HG03064 (cell line): ENCODE measurements around the gene DPP10.

Source experiments
- ATAC-seq: cut with Tn5 transposase; IDR thresholded peaks from one replicate; pipeline ENCODE4 v1.9.1; 2021; ENCODE audit warnings: low read depth; ENCODE audit not compliant: unreplicated experiment

DPP10 gene

DNA sequence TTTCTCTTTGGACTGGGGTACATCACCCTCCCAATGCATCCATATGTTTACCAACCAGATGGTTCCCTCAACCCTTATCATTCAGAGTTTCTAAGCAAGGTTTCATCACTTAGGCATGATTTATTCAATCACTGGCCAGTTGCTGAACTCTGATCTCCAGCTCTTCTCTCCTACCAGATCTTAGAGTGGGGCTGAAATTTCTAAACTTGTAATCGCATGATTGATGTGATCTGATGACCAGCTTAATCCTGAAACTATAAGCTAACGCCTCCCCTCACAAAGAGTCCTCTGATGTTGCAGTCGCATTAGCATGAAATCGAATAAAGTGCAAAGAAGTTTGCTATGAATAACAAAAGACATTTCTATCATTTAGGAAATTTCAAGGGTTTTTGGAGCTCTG, 1082.0 kb downstream of the DPP10 start:
- ATAC-seq: no peak

- no peak for ATAC-seq
Observed at GRCh38 chr2:115529627-115530026, 1087.2 kb downstream of the DPP10 start.

- ATAC-seq: no peak
Observed at GRCh38 chr2:115533081-115533480, 1090.6 kb downstream of the DPP10 start.

DNA sequence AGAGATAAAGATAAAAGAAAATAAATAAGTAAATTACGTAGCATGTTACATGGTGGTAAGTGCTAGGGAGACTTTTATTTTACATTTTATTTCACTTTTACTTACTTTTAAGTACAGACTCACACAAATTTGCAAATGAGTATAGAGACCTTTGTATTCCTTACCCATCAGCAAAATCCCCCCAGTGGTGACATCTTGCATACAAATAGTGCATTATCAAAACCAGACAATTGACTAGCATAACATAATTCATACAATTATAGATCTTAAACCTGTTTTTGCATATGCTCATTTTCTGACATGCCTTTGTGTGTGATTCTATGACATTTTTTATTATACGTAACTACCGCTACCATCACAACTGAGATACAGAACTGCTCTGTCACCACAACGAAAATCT, 1099.4 kb downstream of the DPP10 start:
- ATAC-seq: no peak

- ATAC-seq: no peak
Observed at GRCh38 chr2:115542331-115542730, 1099.9 kb downstream of the DPP10 start.

DNA sequence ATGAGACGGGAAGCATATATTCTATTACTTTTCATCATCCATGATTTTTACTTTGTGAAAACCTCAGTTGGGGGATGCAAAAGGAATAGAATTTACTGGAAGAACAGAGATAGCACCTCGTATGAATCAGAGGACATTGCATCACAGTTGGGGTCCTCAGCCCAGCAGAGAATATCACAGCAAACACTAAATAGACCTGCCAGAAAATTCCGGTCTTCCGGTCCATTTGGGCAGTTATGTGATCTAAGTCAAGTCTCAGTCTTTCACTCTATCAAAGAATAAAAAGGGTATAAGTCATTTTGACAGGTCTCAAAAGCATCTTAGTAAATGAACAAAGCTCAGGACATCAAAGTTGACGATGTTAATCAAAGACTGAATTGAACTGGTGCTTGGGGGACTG, 1100.6 kb downstream of the DPP10 start:
- ATAC-seq: no peak

DNA sequence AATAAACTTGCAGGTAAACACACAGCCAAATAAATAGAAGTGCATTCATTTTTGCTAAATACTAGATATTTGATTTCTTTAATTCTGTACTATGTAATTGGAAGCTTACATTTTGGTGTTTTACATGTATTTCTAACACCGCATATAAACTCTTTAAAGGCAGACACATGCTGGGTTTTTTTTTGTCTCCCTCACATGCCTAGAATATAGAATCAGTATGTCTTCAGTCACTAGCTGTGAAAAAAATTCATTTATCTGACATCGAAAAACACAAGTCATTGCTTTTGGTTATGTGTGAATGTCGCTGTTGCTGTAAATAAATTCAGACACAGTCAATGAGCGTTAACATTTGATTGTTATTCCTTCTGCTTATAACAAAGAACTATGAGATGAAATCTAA, 1101.0 kb downstream of the DPP10 start:
- ATAC-seq: no peak

GRCh38 chr2:115549611-115550130, 1107.2 kb downstream of the DPP10 start:
- ATAC-seq: no peak

DNA sequence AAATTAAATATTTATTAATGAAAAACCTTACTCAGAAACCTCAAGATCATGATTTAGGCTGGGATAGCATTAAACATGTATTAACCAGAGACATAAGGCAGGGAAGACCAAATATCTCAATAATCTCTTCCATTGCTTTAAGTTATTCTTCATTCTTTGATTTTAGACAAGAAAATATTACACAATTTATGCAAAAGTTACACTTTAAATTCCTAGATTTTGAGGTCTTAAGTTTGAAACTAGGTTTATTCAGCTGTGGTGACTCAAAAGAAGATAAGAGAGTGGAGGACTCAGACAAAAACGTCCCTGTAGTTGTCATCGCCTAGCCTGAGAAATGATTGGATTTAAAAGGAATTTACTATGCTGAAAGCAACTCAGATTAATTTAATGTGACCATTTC, 1110.3 kb downstream of the DPP10 start:
- no peak for ATAC-seq

DNA sequence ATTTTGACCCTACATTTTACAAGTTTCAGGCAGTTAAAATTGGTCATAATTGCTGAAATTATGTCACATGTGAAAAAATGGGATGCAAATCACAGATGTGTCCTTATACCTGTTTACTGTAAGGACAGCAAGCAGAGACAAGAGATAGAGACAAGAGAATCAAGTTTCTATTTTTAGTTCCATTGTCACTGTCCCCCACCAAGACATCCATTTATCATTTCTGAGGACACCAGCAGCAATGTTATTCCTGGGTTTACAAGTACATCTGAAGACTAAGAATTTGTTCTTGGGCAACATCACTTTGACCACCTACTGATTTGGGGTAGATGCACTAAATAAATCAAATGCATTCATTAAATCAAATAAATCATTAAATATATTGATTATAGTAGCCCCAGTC, 1111.7 kb downstream of the DPP10 start:
- ATAC-seq: no peak

DNA sequence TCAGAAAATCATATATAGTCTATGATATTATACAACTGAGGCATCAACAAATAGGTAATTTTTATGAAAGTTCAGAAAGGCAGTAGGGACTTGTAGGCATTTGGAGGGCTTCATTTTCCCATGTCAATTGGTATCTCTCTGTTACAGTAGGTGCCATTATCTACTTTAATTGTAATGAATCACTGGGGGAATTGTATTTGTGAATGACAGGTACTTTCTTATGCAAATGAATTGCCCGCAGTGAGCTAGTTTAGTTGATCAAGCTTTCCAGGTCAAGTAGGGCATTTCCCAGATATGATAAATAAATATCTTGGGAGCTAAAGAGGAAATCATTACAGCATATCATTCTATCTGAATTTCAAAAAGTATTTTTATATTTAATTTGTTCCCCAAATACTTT, 1116.3 kb downstream of the DPP10 start:
- ATAC-seq: no peak

GRCh38 chr2:115560666-115561065, 1118.2 kb downstream of the DPP10 start:
- no peak for ATAC-seq

DNA sequence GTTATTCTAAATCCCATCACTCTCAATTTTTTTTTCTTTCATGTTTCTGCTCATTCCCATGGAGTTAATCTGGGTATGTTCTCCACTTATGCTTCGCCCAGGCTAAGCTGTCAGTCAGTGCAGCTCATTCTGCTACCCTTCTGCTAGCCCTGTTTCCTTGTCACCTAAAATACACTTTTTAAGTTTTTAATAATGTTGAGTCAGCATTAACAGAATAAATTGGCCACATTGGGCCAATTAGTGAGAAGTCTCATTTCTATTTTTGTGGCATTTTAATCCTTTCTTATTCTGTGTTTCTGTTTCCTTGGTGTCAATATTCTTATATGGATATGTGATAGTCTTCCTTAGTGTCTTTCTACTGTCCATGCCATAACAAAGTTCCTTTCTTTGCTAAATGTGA, 1126.2 kb downstream of the DPP10 start:
- ATAC-seq: no peak

DNA sequence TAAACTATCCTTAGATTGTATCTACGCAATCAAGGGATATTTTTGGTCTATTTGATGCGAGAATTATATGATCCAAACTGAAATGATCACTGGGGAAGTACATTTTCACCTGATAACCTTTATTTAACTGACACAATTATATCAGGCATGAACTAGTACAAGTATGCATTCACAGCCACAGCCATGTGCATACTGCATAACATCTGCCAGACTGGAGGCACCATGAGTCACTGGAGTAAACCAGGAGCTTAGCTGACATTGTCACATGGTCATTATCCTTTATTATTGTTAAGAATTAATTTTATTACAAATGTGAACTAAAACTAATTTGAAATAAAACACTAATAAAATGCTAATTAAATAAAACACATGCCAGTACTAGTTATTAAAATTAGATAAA, 1127.1 kb downstream of the DPP10 start:
- no peak for ATAC-seq

- no peak for ATAC-seq
Observed at GRCh38 chr2:115572746-115573145, 1130.3 kb downstream of the DPP10 start.

DNA sequence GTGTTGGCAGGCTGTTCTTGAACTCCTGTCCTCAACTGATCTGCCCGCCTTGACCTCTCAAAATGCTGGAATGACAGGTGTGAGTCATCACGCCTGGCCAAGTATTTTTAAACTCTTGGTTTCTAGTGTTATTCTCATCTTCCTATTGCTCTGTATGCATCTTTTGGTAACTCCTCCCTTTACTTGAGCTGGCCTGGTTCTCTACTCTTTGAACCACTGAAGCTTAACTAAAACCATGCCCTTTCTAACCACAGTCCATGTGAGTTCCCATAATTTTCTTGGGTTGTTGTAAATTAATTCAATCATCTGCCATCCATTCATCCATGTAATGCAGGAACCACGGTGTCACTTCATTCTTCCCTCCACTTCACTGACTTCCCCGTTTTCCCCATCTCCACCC, 1131.3 kb downstream of the DPP10 start:
- no peak for ATAC-seq

DNA sequence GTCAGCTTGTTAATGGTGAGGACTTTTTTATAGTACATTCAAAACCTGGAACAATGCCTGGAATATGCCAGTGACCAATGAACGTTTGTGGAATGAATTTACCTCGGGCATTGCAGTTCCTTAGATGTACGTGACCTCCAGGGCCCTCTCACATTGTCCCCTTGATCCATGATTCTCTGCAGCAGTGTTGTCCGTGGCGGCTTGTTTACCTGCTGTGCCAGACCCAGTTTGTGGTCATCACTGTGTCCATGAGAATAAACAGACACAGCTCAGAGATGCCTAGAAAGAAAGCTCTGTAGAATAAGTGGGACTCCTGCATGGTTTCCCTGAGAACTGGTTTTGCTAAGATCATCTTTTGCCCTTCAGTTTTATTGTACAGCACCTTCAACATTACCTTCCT, 1132.2 kb downstream of the DPP10 start:
- ATAC-seq: no peak

- no peak for ATAC-seq
Observed at GRCh38 chr2:115580784-115581183, 1138.3 kb downstream of the DPP10 start.

DNA sequence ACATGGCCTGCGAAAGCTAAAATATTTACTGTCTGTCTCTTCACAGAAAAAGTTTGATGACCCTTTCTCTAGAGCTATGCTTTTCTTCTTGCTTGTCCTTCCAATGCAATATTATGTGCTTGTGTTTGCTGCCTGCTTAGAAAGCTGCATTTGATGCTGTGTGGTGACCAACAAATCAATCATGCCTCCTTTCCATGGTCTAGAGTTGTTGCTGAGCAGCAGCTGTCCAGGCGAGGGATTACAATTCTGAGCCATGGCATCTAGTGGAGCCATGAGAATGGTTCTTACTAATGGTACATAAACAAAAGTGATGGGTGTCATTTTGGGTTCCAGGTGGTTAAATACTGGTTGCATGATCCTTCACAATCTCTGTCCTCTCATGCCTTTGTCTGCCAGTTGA, 1142.1 kb downstream of the DPP10 start:
- no peak for ATAC-seq

GRCh38 chr2:115596659-115597375, 1154.4 kb downstream of the DPP10 start:
- ATAC-seq: no peak

GRCh38 chr2:115603285-115603684, 1160.8 kb downstream of the DPP10 start:
- ATAC-seq: no peak

- no peak for ATAC-seq
Observed at GRCh38 chr2:115606350-115606749, 1163.9 kb downstream of the DPP10 start.

DNA sequence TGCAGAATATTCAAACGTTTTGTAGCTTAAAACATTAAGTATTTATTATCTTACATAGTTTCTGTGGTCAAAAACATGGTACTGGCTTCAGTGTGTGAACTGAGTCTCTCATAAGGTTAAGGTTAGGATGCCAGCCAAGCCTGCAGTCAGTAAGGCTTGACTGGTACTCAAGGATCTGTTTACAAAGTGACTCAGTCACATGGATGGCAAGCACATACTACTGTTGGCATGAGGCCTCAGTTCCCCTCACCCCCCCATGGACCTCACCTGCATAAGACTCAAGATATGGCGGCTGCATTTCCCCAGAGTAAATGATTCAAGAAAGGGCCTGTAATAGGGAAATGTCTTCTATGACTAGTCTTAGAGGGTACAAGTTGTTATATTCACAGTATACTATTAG, 1167.5 kb downstream of the DPP10 start:
- ATAC-seq: no peak
